K562 (cell line): ENCODE results near the gene SLC4A3. TPM values are rescaled to one million over a fixed set of nuclear protein-coding genes. Genes with fewer than 3 reads are reported as not detected.

Experiments used
- ATAC-seq: fragments of 200-7000 bp; cut with Tn5 transposase; 3 replicates; pipeline ENCODE4 v1.9.1; 2020; ENCODE audit warnings: moderate library complexity
- BruUV-seq: library from RNA; stranded (reverse); fragments of 400-500 nt; replicated peaks from 2 replicates; lab custom pipeline; 2021; lab: Mats Ljungman, UMichigan
- CTCF ChIA-PET: fragments of 300-600 bp; formaldehyde crosslinking; extraction: SDS; loops from one replicate; lab custom pipeline; 2021; ENCODE audit warnings: low intra/inter-chr PET ratio; lab: Yijun Ruan, JAX
- POLR2A ChIA-PET: fragments of 300-600, 350-650 bp; sonication (Branson Sonifier 250); formaldehyde crosslinking; extraction: SDS; loops from one replicate; lab custom pipeline; 2021; ENCODE audit warnings: antibody characterized with exemption, inconsistent platforms; lab: Yijun Ruan, JAX
- DNase-seq, 4 experiments: peaks; one replicate each; pipeline versions ENCODE4 v3.0.0 to v3.0.0-alpha.2; 2011 to 2018; ENCODE audit warnings: low spot score in 3 of 4, mixed read lengths in 3 of 4; ENCODE audit errors: extremely low read depth in 1 of 4
- FAIRE-seq: peaks from 2 replicates; lab custom pipeline; 2011; peaks lifted over from hg19 to GRCh38; lab: Jason Lieb, UNC
- H2AFZ ChIP-seq: 2 replicates; pipeline ENCODE4 v1.6.0; 2011; ENCODE audit warnings: low read depth, low read length, control low read depth, inconsistent platforms
- H3K27ac ChIP-seq: fragments of 200-600 bp; 3 replicates; pipeline ENCODE4 v1.8.0; 2011; ENCODE audit warnings: low read depth, mild to moderate bottlenecking, control low read depth, inconsistent platforms, low read length, moderate library complexity, mixed read lengths; ENCODE audit errors: extremely low read depth
- H3K27me3 ChIP-seq, 2 experiments: fragments of 300-600 bp in 1 of 2; 2 replicates in 1 of 2; 3 replicates in 1 of 2; pipeline versions ENCODE4 v1.6.0 to v1.8.0; 2011; ENCODE audit warnings: inconsistent platforms in 2 of 2, low read length in 2 of 2, mild to moderate bottlenecking in 1 of 2, mixed read lengths in 1 of 2, moderate library complexity in 1 of 2; ENCODE audit not compliant: control insufficient read depth in 2 of 2, insufficient read depth in 2 of 2
- H3K36me3 ChIP-seq: fragments of 300-600 bp; 3 replicates; pipeline ENCODE4 v1.8.0; 2011; ENCODE audit warnings: mild to moderate bottlenecking, low read length, inconsistent platforms; ENCODE audit not compliant: control insufficient read depth, insufficient read depth
- H3K4me1 ChIP-seq, 2 experiments: fragments of 200-600 bp in 1 of 2; replicated peaks in 1 of 2; 2 replicates in 1 of 2; 3 replicates in 1 of 2; pipeline versions ENCODE4 v1.5.1 to v1.8.0; 2011; ENCODE audit warnings: inconsistent platforms in 2 of 2, low read length in 2 of 2, mild to moderate bottlenecking in 1 of 2, mixed read lengths in 1 of 2, moderate library complexity in 1 of 2; ENCODE audit not compliant: control insufficient read depth in 2 of 2, insufficient read depth in 2 of 2
- H3K4me2 ChIP-seq: 2 replicates; pipeline ENCODE4 v1.6.1; 2011; ENCODE audit warnings: low read length, control low read depth, inconsistent platforms, mixed read lengths; ENCODE audit not compliant: insufficient read depth
- H3K4me3 ChIP-seq: fragments of 200-600 bp; sonication (generic), shearing (Covaris generic); 2 replicates; pipeline ENCODE4 v1.5.1; 2016; ENCODE audit warnings: control low read depth, inconsistent platforms
- H3K79me2 ChIP-seq: fragments of 200-600 bp; 3 replicates; pipeline ENCODE4 v1.8.0; 2011; ENCODE audit warnings: low read length, inconsistent platforms; ENCODE audit not compliant: control insufficient read depth, insufficient read depth
- H3K9ac ChIP-seq, 2 experiments: 2 replicates each; pipeline versions ENCODE4 v1.6.0 to v1.6.1; 2011; ENCODE audit warnings: low read depth in 2 of 2, low read length in 2 of 2, control low read depth in 1 of 2, inconsistent platforms in 1 of 2, mild to moderate bottlenecking in 1 of 2, mixed read lengths in 1 of 2; ENCODE audit not compliant: insufficient read depth in 1 of 2
- H3K9me1 ChIP-seq: one replicate; pipeline ENCODE4 v1.6.0; 2011; ENCODE audit warnings: inconsistent platforms, mild to moderate bottlenecking, low read length, moderate library complexity; ENCODE audit not compliant: control insufficient read depth, insufficient read depth
- H3K9me3 ChIP-seq: replicated peaks from 2 replicates; pipeline ENCODE4 v1.5.1; 2011; ENCODE audit warnings: low read depth, low read length, inconsistent platforms; ENCODE audit not compliant: control insufficient read depth, insufficient read depth
- H4K20me1 ChIP-seq: replicated peaks from 2 replicates; pipeline ENCODE4 v1.6.1; 2011; ENCODE audit warnings: low read length, inconsistent platforms, mixed read lengths; ENCODE audit not compliant: control insufficient read depth, insufficient read depth
- HDAC2 ChIP-seq: fragments of 450-650 bp; IDR thresholded peaks from 2 replicates; pipeline ENCODE4 v1.6.1; 2016; ENCODE audit warnings: mild to moderate bottlenecking
- IRF9 ChIP-seq: fragments of 450-650 bp; IDR thresholded peaks from 2 replicates; pipeline ENCODE4 v1.6.1; 2016; ENCODE audit warnings: missing biosample characterization, missing genetic modification characterization
- NR0B1 ChIP-seq: fragments of 450-650 bp; IDR thresholded peaks from one replicate; pipeline ENCODE4 v1.6.1; 2018; ENCODE audit warnings: mild to moderate bottlenecking, moderate library complexity; ENCODE audit not compliant: partially characterized antibody
- PHF20 ChIP-seq: fragments of 450-650 bp; IDR thresholded peaks from 2 replicates; pipeline ENCODE4 v1.6.1; 2018; ENCODE audit not compliant: partially characterized antibody
- RBM25 ChIP-seq: fragments of 200-400 bp; formaldehyde crosslinking; IDR thresholded peaks from 2 replicates; pipeline ENCODE4 v1.6.1; 2018; ENCODE audit warnings: low read length, low read depth, moderate library complexity; ENCODE audit not compliant: severe bottlenecking
- RFX1 ChIP-seq: fragments of 450-650 bp; IDR thresholded peaks from 2 replicates; pipeline ENCODE4 v1.6.1; 2016; ENCODE audit warnings: mild to moderate bottlenecking, moderate library complexity
- RFX5 ChIP-seq: IDR thresholded peaks from 2 replicates; pipeline ENCODE4 v1.6.1; 2011; ENCODE audit warnings: low read depth, mild to moderate bottlenecking, improper control_type of control experiment, low read length
- SMARCB1 ChIP-seq: IDR thresholded peaks from 2 replicates; pipeline ENCODE4 v1.6.1; 2011; ENCODE audit warnings: improper control_type of control experiment, low read depth; ENCODE audit not compliant: insufficient read length
- ZBTB26 ChIP-seq: fragments of 450-650 bp; formaldehyde crosslinking; IDR thresholded peaks from 2 replicates; pipeline ENCODE4 v1.4.0; 2022; ENCODE audit warnings: missing genetic modification characterization
- ZFP30 ChIP-seq: fragments of 250-450 bp; sonication (Bioruptor Pico); IDR thresholded peaks from 2 replicates; pipeline ENCODE4 v1.8.0; 2022; ENCODE audit warnings: moderate library complexity, mild to moderate bottlenecking, inconsistent platforms, borderline replicate concordance
- ZNF263 ChIP-seq: sonication (generic); formaldehyde crosslinking; IDR thresholded peaks from 2 replicates; pipeline ENCODE4 v1.8.0; 2022; ENCODE audit warnings: mild to moderate bottlenecking, missing genetic modification reagents, borderline replicate concordance
- WGBS: fragments of 100-300 bp; shearing (Covaris generic); methylation state at CpG from one replicate; pipeline ENCODE4 v1.1.6; 2016; ENCODE audit warnings: low coverage, mixed read lengths; ENCODE audit not compliant: insufficient coverage; ENCODE audit errors: missing lambda C conversion rate; 5-methylcytosine and 5-hydroxymethylcytosine counted together
- in situ Hi-C: fragments of 300-500 bp; cut with MboI; formaldehyde crosslinking; loops from 4 replicates; pipeline ENCODE4 v1.15.0; 2018; ENCODE audit warnings: inconsistent platforms, mixed read lengths
- intact Hi-C: fragments of 100-400 bp; cut with micrococcal nuclease; formaldehyde crosslinking; loops from 2 replicates; pipeline ENCODE4 v1.14.2; 2022
- polyA plus RNA-seq, 8 experiments: library from polyadenylated mRNA; depleted of rRNA in 4 of 8; stranded (reverse) in 5 of 8; unstranded in 3 of 8; fragments of >200 nt; fragmentation: Nextera tagmentation in 2 of 8; fragmentation: Illumina TruSeq in 1 of 8; extraction: Ambion mirVana in 2 of 8; extraction: Trizol in 1 of 8; gene quantifications; 2 replicates each; pipeline versions ENCODE4 v1.2.1 to v1.2.3, GENCODE V29; 2011 to 2014; ENCODE audit warnings: inconsistent platforms in 1 of 8, missing spikeins in 1 of 8
- total RNA-seq, 7 experiments: library from RNA; depleted of rRNA in 6 of 7; stranded (reverse); fragments of >200 nt in 6 of 7; fragmentation: Illumina TruSeq in 2 of 7; extraction: Trizol in 2 of 7; gene quantifications; 2 replicates each; pipeline versions ENCODE4 v1.2.1 to v1.2.3, GENCODE V29; 2011 to 2021; ENCODE audit warnings: low replicate concordance in 1 of 7
- TF ChIP-seq, protein P1 (sequence below): fragments of 250-450 bp; sonication (Bioruptor Pico); IDR thresholded peaks from 2 replicates; pipeline ENCODE4 v1.4.0; 2020

The SLC4A3 gene
- total and polyA plus RNA-seq, 9 of the 15 experiments (the other 6 are each of a cell fraction or from before 2014, with no cell fraction given): 0.04 to 0.31 (median 0.16) TPM; not detected in 5

DNA sequence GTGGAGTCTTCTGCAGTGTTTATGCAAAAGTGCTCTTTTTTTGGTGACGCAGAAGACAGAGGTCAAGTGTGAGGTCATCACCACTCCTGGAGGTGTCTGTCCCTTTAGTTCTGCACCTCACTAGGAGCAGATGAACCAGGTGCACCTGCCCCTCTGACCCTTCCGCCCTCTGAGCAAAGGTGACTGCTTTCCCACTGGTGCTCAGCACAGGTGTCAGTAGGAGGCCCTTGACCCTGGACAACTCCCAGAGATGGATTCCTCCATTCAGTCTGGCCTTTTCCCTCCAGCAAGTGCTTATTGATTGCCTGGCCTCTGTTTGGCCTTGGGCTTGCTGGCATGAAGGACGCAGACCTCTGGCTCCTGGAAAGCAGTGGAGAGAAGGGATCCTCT, 8.7 kb upstream of the SLC4A3 start:
- Histone ChIP-seq H3K9me1 (no peaks in the 10 kb centered on the region), H4K20me1 (no peaks in the 10 kb centered on the region; the same call in 1 of the 2 replicates), H3K4me3 (no peak overlapping the region), H3K9ac (no peak overlapping the region; a peak in 1 of 4 replicates), H3K4me1 (no peaks in the 10 kb centered on the region; a peak in 1 of 5 replicates), H2AFZ (no peak overlapping the region), H3K27ac (no peak overlapping the region), H3K79me2 (no peaks in the 10 kb centered on the region), H3K4me2 (no peak overlapping the region), H3K27me3 (peaks cover 0 to 5% of the 10 kb centered on the region in 2 experiments; a peak in 1 of 5 replicates), H3K36me3 (no peaks in the 10 kb centered on the region), H3K9me3 (no peaks in the 10 kb centered on the region)
- FAIRE-seq (no peak), ATAC-seq (no peak), DNase-seq (no peak)
- 18% methylated on average over 2 of the region's 3 CpGs for WGBS
- in situ Hi-C loops: no loop called here
- CTCF ChIA-PET: no interaction called here
- POLR2A ChIA-PET: no interaction called here
- no TSS peak for BruUV-seq
- intact Hi-C loops: loop anchor here (1.0 kb wide), 1 partner anchor 24 kb away; no protein-coding TSS in a partner anchor
- TF ChIP-seq HDAC2 (no peak), RFX5 (no peak), ZFP30 (CRISPR knock-in tag) (no peak), NR0B1 (no peak), PHF20 (no peak), RFX1 (no peak), IRF9 (tag) (no peak), ZNF263 (no peak), RBM25 (no peak), ZBTB26 (CRISPR knock-in tag) (no peak), SMARCB1 (no peak)
- TF ChIP-seq, protein P1, sequence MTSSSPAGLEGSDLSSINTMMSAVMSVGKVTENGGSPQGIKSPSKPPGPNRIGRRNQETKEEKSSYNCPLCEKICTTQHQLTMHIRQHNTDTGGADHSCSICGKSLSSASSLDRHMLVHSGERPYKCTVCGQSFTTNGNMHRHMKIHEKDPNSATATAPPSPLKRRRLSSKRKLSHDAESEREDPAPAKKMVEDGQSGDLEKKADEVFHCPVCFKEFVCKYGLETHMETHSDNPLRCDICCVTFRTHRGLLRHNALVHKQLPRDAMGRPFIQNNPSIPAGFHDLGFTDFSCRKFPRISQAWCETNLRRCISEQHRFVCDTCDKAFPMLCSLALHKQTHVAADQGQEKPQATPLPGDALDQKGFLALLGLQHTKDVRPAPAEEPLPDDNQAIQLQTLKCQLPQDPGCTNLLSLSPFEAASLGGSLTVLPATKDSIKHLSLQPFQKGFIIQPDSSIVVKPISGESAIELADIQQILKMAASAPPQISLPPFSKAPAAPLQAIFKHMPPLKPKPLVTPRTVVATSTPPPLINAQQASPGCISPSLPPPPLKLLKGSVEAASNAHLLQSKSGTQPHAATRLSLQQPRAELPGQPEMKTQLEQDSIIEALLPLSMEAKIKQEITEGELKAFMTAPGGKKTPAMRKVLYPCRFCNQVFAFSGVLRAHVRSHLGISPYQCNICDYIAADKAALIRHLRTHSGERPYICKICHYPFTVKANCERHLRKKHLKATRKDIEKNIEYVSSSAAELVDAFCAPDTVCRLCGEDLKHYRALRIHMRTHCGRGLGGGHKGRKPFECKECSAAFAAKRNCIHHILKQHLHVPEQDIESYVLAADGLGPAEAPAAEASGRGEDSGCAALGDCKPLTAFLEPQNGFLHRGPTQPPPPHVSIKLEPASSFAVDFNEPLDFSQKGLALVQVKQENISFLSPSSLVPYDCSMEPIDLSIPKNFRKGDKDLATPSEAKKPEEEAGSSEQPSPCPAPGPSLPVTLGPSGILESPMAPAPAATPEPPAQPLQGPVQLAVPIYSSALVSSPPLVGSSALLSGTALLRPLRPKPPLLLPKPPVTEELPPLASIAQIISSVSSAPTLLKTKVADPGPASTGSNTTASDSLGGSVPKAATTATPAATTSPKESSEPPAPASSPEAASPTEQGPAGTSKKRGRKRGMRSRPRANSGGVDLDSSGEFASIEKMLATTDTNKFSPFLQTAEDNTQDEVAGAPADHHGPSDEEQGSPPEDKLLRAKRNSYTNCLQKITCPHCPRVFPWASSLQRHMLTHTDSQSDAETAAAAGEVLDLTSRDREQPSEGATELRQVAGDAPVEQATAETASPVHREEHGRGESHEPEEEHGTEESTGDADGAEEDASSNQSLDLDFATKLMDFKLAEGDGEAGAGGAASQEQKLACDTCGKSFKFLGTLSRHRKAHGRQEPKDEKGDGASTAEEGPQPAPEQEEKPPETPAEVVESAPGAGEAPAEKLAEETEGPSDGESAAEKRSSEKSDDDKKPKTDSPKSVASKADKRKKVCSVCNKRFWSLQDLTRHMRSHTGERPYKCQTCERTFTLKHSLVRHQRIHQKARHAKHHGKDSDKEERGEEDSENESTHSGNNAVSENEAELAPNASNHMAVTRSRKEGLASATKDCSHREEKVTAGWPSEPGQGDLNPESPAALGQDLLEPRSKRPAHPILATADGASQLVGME (CRISPR knock-in tag): no peak
